K562 (cell line): ENCODE measurements around the gene LRRC8E.

Experiments
- SRF ChIP-seq, 2 experiments: fragments of 250-450, 450-650 bp in 1 of 2; sonication (Bioruptor Pico) in 1 of 2; sonication (generic) in 1 of 2; formaldehyde crosslinking; IDR thresholded peaks; 2 replicates each; pipeline versions ENCODE4 v1.5.0 to v1.5.1; 2020 to 2022; ENCODE audit warnings: mild to moderate bottlenecking in 1 of 2, missing genetic modification reagents in 1 of 2
- ZBTB7A ChIP-seq: IDR thresholded peaks from 2 replicates; pipeline ENCODE4 v1.6.1; 2011; ENCODE audit warnings: low read depth, mild to moderate bottlenecking, low read length, moderate library complexity, borderline replicate concordance; ENCODE audit not compliant: control insufficient read depth
- TF ChIP-seq, protein P1 (sequence below): fragments of 250-450 bp; sonication (Bioruptor Pico); IDR thresholded peaks from 2 replicates; pipeline ENCODE4 v1.4.0; 2020; ENCODE audit warnings: mild to moderate bottlenecking

DNA sequence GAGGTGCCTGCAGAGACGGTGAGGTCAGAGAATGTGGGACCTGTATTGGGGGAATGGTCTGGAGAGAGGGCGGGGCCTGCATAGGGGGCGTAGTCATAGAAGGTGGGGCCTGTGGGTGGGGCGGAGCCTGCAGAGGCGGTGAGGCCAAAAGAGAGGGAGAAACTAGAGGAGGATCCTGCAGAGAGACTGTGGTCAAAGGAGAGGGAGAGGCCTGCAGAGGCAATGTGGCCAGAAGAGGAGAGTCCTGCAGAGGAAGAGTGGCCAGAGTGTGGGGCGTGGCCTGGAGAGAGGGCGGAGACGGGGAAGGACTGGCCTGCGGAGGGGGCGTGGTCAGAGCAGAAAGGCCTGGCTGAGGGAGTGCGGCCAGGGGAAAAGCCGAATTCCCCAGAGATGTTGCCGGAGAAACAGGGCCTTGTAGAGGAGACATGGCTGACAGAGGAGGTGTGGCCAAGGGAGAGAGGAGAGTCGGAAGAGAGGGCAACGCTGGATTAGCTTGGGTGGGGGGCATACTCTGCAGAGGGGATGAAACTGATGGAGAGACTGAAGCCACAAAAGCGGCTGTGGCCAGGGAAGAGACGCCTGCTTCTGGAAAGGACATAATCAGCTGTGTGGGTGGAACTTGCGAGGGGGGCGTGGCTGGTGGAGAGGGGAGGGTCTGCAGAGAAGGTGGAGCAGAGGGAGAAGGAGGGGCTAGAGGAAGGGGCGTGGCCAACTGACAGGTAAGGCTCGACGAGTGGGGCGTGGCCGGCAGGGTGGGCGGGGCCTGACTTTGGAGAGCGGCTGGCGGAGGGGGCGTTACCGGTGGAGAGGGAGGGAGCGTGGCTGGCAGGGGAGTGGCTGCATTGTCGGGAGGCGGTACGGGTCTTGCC, 16.6 kb upstream of the LRRC8E start:
- TF ChIP-seq ZBTB7A = no peak
- peak in 1 of 2 experiments; percentile 56; a peak in 1 of 4 replicates for TF ChIP-seq SRF (CRISPR knock-in tag; IDR thresholded peaks at IDR 0.05)
- TF ChIP-seq, protein P1, sequence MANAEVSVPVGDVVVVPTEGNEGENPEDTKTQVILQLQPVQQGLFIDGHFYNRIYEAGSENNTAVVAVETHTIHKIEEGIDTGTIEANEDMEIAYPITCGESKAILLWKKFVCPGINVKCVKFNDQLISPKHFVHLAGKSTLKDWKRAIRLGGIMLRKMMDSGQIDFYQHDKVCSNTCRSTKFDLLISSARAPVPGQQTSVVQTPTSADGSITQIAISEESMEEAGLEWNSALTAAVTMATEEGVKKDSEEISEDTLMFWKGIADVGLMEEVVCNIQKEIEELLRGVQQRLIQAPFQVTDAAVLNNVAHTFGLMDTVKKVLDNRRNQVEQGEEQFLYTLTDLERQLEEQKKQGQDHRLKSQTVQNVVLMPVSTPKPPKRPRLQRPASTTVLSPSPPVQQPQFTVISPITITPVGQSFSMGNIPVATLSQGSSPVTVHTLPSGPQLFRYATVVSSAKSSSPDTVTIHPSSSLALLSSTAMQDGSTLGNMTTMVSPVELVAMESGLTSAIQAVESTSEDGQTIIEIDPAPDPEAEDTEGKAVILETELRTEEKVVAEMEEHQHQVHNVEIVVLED = no peak
